Adipocyte (in vitro differentiated cells): ENCODE measurements around the gene GNL2.
"Not testable (repeated sequence)": the region's sequence is repeated elsewhere in the genome, so short reads cannot be mapped to it uniquely, and the experiment has no call there.

Source experiments
- DNase-seq: peaks from one replicate; pipeline ENCODE4 v3.0.0-alpha.2; 2015; ENCODE audit warnings: low read depth
- H3K27me3 ChIP-seq: replicated peaks from 2 replicates; pipeline ENCODE4 v1.7.0; 2013; ENCODE audit warnings: mild to moderate bottlenecking, low read length, moderate library complexity; ENCODE audit not compliant: control insufficient read depth, insufficient read depth
- H3K36me3 ChIP-seq: 2 replicates; pipeline ENCODE4 v1.7.0; 2013; ENCODE audit warnings: low read length, mild to moderate bottlenecking, moderate library complexity; ENCODE audit not compliant: control insufficient read depth, insufficient read depth, severe bottlenecking
- H3K4me1 ChIP-seq: 2 replicates; pipeline ENCODE4 v1.7.0; 2013; ENCODE audit warnings: mild to moderate bottlenecking, low read length, moderate library complexity; ENCODE audit not compliant: control insufficient read depth, insufficient read depth
- H3K4me3 ChIP-seq: 2 replicates; pipeline ENCODE4 v1.7.0; 2013; ENCODE audit warnings: mild to moderate bottlenecking, low read length, moderate library complexity
- H3K9ac ChIP-seq: 2 replicates; pipeline ENCODE4 v1.7.0; 2013; ENCODE audit warnings: mild to moderate bottlenecking, low read length, moderate library complexity
- H3K9me3 ChIP-seq: 2 replicates; pipeline ENCODE4 v1.7.0; 2013; ENCODE audit warnings: mild to moderate bottlenecking, low read length, moderate library complexity; ENCODE audit not compliant: control insufficient read depth

GNL2 gene

GRCh38 chr1:37570528-37571334 is 25.0 kb downstream of the GNL2 start:
- H3K9ac ChIP-seq: no peak overlapping the region
- no peaks in the 10 kb centered on the region for H3K27me3 ChIP-seq
- no peak for DNase-seq
- H3K4me3 ChIP-seq: no peak overlapping the region
- peaks cover 18% of the 10 kb centered on the region for H3K4me1 ChIP-seq
- H3K9me3 ChIP-seq: no peaks in the 10 kb centered on the region
- H3K36me3 ChIP-seq: peaks cover 98% of the 10 kb centered on the region

GRCh38 chr1:37567023-37567422 is 28.7 kb downstream of the GNL2 start:
- Histone ChIP-seq H3K36me3 (peaks cover 73% of the 10 kb centered on the region), H3K4me3 (no peak overlapping the region), H3K9ac (no peak overlapping the region), H3K4me1 (peaks cover 12% of the 10 kb centered on the region), H3K27me3 (no peaks in the 10 kb centered on the region), H3K9me3 (no peaks in the 10 kb centered on the region)
- no peak for DNase-seq

- H3K27me3 ChIP-seq: no peaks in the 10 kb centered on the region
- H3K9me3 ChIP-seq: no peaks in the 10 kb centered on the region
- peaks cover 54% of the 10 kb centered on the region for H3K36me3 ChIP-seq
- H3K4me1 ChIP-seq: peaks cover 12% of the 10 kb centered on the region
- no peak for DNase-seq
- no peak overlapping the region for H3K4me3 ChIP-seq
- no peak overlapping the region for H3K9ac ChIP-seq
Measured at GRCh38 chr1:37564892-37565291, 30.8 kb downstream of the GNL2 start.

- Histone ChIP-seq H3K36me3 (peaks cover 35% of the 10 kb centered on the region), H3K9ac (no peak overlapping the region), H3K27me3 (no peaks in the 10 kb centered on the region), H3K9me3 (no peaks in the 10 kb centered on the region), H3K4me1 (peaks cover 12% of the 10 kb centered on the region), H3K4me3 (no peak overlapping the region)
- DNase-seq: no peak
Measured at GRCh38 chr1:37562984-37563383, 32.8 kb downstream of the GNL2 start.

GRCh38 chr1:37561133-37562132 is 34.3 kb downstream of the GNL2 start:
- Histone ChIP-seq H3K4me3 (no peak overlapping the region), H3K36me3 (peaks cover 19% of the 10 kb centered on the region), H3K27me3 (no peaks in the 10 kb centered on the region), H3K4me1 (peaks cover 7% of the 10 kb centered on the region), H3K9ac (no peak overlapping the region), H3K9me3 (no peaks in the 10 kb centered on the region)
- DNase-seq: peak; percentile 41

- H3K36me3 ChIP-seq: peaks cover 11% of the 10 kb centered on the region
- no peaks in the 10 kb centered on the region for H3K9me3 ChIP-seq
- H3K27me3 ChIP-seq: no peaks in the 10 kb centered on the region
- no peak for DNase-seq
- H3K9ac ChIP-seq: no peak overlapping the region
- H3K4me1 ChIP-seq: peaks cover 11% of the 10 kb centered on the region
- no peak overlapping the region for H3K4me3 ChIP-seq
Measured at GRCh38 chr1:37560401-37561132, 35.2 kb downstream of the GNL2 start.

- H3K27me3 ChIP-seq, H3K9me3 ChIP-seq, H3K4me3 ChIP-seq, H3K9ac ChIP-seq, H3K36me3 ChIP-seq, DNase-seq: not testable (repeated sequence)
- peaks cover 11% of the 10 kb centered on the region for H3K4me1 ChIP-seq
Measured at GRCh38 chr1:37559957-37560379, 35.8 kb downstream of the GNL2 start.

- DNase-seq: no peak
- Histone ChIP-seq H3K27me3 (no peaks in the 10 kb centered on the region), H3K9me3 (no peaks in the 10 kb centered on the region), H3K9ac (no peak overlapping the region), H3K4me1 (peaks cover 6% of the 10 kb centered on the region), H3K36me3 (no peaks in the 10 kb centered on the region), H3K4me3 (no peak overlapping the region)
Measured at GRCh38 chr1:37559080-37559479, 36.7 kb downstream of the GNL2 start.

GRCh38 chr1:37558411-37558810 is 37.3 kb downstream of the GNL2 start:
- H3K27me3 ChIP-seq: no peaks in the 10 kb centered on the region
- H3K4me1 ChIP-seq: peaks cover 8% of the 10 kb centered on the region
- DNase-seq: no peak
- no peak overlapping the region for H3K4me3 ChIP-seq
- no peaks in the 10 kb centered on the region for H3K9me3 ChIP-seq
- H3K9ac ChIP-seq: no peak overlapping the region
- no peaks in the 10 kb centered on the region for H3K36me3 ChIP-seq

- Histone ChIP-seq H3K4me1 (peaks cover 18% of the 10 kb centered on the region), H3K4me3 (peak overlapping the region; percentile 80), H3K36me3 (peaks cover under 1% of the 10 kb centered on the region), H3K9me3 (no peaks in the 10 kb centered on the region), H3K27me3 (no peaks in the 10 kb centered on the region), H3K9ac (no peak overlapping the region)
- no peak for DNase-seq
Measured at GRCh38 chr1:37557402-37557801, 38.3 kb downstream of the GNL2 start.
